Stimulated activated CD8-positive, alpha-beta memory T cell treated with anti-CD3 and anti-CD28 coated beads, Interleukin-4, amount 100 ng/mL, for 48 hours (primary cell): ENCODE results near the gene LMNA.
A peak's percentile ranks its signal among the peaks of the same experiment; 100 is the strongest.

Experiments
- DNase-seq: peaks from one replicate; pipeline ENCODE4 v3.0.0-alpha.2; 2020

The LMNA gene

GRCh38 chr1:156082309-156083091 lies 32.0 kb upstream of the LMNA start, which contains the start of gene MEX3A:
Gene MEX3A (minus strand): TSS chr1:156082465. CDS start chr1:156081998, 467 bp downstream.
- peak; percentile 79 for DNase-seq

- DNase-seq = no peak
Measured at GRCh38 chr1:156083800-156084790, 30.4 kb upstream of the LMNA start.

DNA sequence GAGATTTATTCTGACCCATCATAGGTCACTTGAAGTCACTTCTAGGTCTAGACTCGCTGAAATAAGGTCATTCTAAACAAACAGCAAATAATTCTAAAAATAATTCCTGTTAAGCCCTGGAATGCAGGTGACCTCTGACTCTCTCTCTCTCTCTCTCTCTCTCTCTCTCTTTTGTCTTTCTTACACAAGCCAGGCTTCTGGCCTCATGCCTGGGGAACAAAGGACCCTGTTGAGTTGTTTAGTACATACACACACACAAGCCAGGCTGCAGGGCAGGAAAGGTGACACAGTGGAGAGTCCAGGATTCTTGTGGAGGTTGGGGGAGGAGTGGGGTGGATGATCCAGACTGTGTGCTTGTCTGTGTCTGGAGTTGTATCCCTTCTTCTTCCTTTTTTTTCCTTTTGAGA lies 28.3 kb upstream of the LMNA start:
- no peak for DNase-seq

DNA sequence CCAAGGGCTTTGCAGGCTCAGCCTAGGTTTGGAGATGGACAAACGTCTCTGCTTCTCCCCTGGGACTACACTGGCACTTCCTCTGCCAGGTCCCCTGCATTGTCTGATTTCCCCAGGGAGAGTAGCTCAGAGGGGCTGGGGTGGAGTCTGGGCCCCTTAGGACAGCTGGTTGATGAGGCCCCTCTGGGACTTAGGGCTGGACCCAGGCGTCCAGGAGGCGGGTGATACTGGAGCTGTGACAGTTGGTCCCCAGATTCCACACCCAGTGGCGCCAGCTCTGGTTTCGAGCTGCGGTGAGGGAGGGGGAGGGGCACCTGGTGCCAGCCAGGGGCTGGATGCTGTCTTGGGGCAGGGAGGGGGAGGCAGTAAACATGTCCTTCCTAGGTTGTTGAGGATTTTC lies 24.8 kb upstream of the LMNA start:
- no peak for DNase-seq

DNA sequence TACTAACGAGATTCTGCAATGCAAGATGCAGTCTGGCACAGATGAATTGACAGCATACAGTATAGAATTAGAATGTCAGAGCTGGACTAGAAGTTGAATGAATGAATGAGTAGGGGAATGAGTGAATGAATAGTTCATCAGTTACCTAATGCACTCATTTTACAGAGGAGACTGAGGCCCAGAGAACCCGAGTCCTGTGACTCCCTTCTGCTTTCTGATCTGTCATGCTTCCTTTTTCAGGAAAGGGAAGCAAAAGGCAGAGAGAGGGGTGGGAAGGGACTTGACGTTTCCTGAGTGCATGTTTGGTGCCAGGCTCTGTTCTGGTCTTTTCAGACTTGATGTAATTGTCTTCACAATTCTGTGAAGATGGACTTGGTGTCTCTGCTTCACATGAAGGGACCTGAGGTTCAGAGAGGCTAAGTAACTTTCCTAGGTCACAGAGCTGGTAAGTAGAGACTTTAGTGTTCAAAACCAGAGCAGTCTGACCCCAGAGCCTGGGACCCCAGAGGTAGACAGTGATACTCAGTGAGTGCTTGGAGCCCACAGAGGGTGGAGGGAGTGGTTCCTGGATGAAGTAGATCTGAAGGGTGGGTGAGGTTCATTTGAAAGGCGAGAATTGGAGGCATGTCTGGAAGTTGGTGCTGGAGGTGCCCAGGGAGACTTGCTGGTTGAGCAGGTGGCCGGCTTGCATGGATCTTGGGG lies 24.2 kb upstream of the LMNA start:
- no peak for DNase-seq

- DNase-seq = peak; percentile 95
Measured at GRCh38 chr1:156090840-156091188, 23.7 kb upstream of the LMNA start.

- DNase-seq = no peak
Measured at GRCh38 chr1:156091610-156092009, 22.9 kb upstream of the LMNA start.

GRCh38 chr1:156095906-156096508 lies 18.5 kb upstream of the LMNA start:
- DNase-seq = peak; percentile 40

DNA sequence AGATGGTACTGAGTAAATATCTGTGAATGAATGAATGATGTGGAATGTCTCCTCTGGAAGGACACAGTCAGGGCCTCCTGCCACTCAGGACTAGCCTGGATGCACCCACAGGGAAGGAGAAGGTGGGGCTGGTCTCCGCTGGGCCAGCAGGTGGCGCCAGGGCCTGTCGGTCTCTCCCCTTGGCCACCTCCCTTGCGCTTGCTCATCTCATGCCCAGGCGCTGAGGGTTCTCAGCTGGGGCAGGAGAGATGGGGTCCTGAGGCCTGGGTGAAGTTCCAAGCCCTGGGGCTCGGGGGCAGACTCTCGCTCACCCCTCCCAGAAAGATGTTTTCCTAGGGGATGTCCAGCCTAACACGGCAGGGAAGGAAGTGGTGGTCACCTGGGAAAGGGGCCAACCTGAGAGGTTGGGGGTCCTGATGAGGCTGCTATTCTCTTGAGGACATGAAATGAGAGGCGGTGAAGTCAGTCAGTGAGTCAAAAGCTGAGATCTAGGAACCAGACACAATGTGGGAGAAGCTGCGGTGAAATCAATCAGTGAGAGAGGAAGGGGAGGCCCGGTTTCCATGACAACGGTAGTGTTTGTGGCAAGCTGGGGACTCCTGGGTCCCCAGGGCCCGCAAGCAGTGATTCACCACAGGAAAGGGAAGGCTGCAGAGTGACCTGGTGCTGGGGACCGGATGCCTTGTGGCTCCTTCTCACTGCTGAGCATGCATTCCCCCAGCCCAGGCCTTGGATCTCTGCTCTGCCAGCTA lies 17.7 kb upstream of the LMNA start:
- DNase-seq = peak; percentile 95

DNA sequence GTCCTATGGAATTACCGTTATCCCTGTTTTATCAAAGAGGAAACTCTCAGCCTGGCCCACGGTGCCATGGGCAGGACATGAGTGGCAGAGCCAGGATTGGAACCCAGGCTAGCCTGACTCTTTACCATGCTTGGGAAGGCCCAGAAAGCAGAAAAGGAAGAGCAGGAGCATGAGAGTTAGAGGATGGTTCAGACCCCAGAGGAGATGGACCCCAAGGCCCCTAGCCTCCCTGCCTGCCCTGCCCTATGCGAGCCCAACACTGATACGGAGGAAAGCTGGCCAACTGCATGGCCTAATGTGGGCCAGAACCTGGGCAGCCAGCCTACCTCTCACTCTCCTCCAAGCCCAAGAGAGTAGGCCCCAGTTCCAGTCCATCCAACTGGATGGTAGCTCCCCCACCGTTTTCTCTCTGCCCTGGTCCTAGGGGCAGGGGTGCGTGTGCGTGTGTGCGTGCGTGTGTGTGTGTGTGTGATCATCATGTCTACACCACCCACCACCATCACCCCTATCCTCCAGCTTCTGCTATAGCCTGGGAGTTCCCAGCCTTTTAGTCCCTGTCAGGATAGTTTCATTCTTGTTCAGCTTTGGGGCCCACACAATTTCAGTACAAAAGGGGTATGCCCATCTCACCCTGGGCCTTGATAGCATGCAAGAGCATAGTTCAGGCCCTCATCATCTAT lies 16.9 kb upstream of the LMNA start:
- DNase-seq = peak; percentile 74

DNA sequence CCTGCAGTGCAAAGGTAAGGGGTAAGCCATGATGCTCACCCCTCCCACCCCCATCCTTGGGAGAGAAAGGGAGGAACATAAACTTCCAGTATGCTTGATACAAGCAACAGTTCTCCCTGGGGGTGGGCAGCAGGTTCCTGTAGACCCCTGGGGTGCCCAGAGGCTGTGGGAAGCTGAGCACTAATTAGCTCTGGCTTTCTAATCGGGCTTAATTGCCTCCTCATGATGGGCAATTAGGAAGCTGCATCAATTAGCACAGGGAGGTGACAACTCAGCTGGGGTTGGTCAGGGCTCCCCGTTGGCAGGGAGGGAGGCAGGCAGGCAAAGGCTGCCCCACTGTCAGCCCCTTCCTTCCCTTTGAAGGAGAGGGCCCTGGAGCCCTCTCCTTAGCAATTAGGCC lies 15.7 kb upstream of the LMNA start:
- DNase-seq = no peak

DNA sequence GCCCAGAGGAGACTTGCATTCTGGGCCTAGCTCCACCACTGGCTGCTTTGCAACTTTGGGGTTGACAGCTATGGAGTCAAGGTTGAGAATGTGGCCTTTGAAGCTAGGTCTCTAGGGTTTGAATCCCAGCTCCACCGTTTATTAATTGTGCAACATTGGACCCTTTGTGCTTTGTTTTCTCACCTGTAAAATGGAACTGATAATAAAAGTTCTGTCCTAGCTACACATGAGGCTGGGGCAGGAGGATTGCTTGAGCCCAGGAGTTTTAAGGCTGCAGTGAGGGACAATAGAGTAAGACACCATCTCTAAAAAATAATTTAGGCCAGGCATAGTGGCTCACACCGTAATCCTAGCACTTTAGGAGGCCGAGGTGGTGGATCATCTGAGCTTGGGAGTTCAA lies 15.2 kb upstream of the LMNA start:
- no peak for DNase-seq

GRCh38 chr1:156100205-156100995 lies 14.1 kb upstream of the LMNA start:
- no peak for DNase-seq

GRCh38 chr1:156101880-156102279 lies 12.6 kb upstream of the LMNA start:
- DNase-seq = no peak

DNA sequence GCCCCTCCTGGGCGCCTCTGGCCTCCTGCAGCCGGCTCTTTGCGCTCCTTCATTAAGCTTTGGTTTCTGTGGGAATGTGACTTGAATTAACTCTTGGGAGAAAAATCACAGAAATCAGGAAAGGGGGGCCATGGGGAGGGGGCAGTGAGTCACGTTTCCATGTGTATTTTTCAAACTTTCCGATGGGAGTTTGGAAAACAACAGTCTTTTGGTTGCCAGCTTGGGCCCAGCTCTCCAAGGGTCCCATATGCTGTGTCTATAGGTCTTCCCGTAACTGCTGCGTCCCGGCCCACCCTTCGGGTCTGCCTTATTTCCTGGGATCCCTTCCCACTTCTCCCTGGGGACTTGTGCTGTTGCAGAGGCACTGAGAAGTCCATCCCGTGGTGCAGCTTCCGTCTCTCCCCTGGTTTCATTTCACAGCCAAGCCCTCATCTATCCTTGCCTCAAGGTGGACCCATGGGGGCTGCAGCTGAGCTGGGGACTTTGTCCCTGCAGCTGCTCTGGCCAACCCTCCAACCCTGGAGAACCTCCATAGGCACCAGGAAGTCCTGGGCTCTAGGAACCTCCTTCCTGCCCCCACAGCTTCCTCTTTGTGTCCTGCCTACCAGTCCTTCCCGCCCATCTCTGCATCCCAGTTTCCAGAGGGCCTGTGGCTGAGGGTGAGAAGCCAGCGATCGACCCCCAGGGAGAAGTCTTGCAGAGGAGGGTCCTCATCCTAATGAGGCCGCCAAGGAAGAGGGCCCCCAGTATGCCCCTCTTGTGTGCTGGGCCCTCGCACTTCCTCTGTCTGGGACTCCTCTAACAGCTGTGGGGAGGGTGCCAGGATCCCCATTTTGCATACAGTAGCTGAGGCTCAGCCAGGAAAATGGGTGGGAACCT lies 11.6 kb upstream of the LMNA start:
- DNase-seq = no peak

DNA sequence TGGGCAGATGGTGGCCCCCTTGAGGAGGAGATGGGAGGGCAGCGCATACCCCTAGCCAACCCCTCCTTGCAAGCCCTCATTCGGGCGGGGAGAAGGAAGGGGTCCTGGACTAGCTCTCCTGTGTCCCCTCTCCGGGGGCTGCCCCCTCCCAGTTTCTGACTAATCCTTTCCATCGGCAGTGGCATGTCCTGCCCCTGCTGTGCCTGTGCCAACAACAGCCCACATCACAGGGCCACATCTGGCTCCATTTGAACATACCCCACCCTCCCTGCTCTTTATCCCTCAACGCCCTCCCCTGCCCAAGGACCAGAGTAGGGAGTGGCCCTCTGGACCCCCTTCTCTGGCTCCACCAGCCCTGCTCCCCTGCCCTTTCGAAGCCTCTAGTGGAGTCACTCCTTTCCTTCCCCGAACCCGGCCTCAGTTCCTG lies 11.0 kb upstream of the LMNA start:
- peak; percentile 59 for DNase-seq

DNA sequence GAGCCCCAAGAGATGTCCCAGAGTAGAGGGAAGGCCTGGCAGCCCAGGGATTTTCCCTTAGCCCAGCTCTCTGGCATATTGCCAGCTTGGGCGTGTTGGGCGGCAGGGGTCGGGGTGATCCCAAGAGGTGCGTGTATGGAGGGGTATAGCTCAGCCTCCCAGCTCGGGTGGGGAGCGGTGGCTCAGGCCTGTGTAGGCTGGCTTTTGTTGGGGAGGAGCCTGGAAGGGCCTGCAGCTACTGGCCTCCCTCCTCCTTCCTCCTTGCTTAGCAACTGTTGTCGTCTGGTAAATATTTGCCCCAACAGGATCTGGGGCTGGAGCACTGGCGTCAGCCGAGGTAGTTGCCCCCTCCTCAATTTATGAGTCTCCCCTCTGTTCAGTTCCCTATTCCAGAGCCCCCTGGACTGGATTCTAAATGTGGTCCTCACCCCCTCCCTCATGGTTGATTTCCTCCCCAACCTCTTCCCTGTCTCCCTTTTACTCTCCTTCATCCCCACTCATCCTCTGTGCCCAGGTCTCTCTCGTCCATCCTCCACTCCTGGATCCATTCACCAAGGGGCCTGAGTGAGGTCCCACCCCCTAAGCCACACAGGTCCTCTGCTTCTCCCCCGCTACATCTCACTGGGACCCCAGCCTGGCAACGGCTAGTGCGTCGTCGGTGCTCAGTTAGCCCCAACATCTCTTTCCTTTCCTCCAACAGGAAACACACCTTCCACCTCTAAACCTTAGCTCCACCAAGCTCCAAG lies 10.3 kb upstream of the LMNA start:
- DNase-seq = peak; percentile 64
